CD4-positive, alpha-beta T cell treated with Interleukin-6 for 4 hours (primary cell): ENCODE data around the gene RPL7L1.
"Not testable (repeated sequence)": the region's sequence is repeated elsewhere in the genome, so short reads cannot be mapped to it uniquely, and the experiment has no call there.

Experiments used
- DNase-seq: peaks from one replicate; pipeline ENCODE4 v3.0.0-alpha.2; 2020; ENCODE audit warnings: mixed read lengths

RPL7L1 gene

GRCh38 chr6:42894041-42894828, 14.8 kb downstream of the RPL7L1 start:
- DNase-seq, result not testable (repeated sequence)

GRCh38 chr6:42896178-42896719, 16.8 kb downstream of the RPL7L1 start:
- no peak for DNase-seq

- peak; percentile 74 for DNase-seq
Observed at GRCh38 chr6:42898891-42899361, 19.5 kb downstream of the RPL7L1 start.

- DNase-seq, result no peak
Observed at GRCh38 chr6:42899871-42900270, 20.5 kb downstream of the RPL7L1 start.

- DNase-seq, result peak; percentile 77
Observed at GRCh38 chr6:42901538-42901957, 22.1 kb downstream of the RPL7L1 start.

GRCh38 chr6:42902429-42903263, 23.2 kb downstream of the RPL7L1 start:
- not testable (repeated sequence) for DNase-seq

GRCh38 chr6:42904467-42904866, 25.1 kb downstream of the RPL7L1 start:
- no peak for DNase-seq

- DNase-seq, result no peak
Observed at GRCh38 chr6:42907336-42907735, 27.9 kb downstream of the RPL7L1 start.

- DNase-seq, result no peak
Observed at GRCh38 chr6:42909835-42910234, 30.4 kb downstream of the RPL7L1 start.

GRCh38 chr6:42911171-42912021, 32.0 kb downstream of the RPL7L1 start:
- no peak for DNase-seq

- DNase-seq, result no peak
Observed at GRCh38 chr6:42914546-42914945, 35.1 kb downstream of the RPL7L1 start.

GRCh38 chr6:42915732-42916131, 36.3 kb downstream of the RPL7L1 start, which contains the start of gene PTCRA:
Gene PTCRA, plus strand, starts transcription at chr6:42916053. Its CDS starts 17 bp downstream, at chr6:42916070.
- DNase-seq, result no peak

- no peak for DNase-seq
Observed at GRCh38 chr6:42916288-42916687, 36.9 kb downstream of the RPL7L1 start.

- DNase-seq, result no peak
Observed at GRCh38 chr6:42921801-42922200, 42.4 kb downstream of the RPL7L1 start.

GRCh38 chr6:42923666-42924065, 44.2 kb downstream of the RPL7L1 start:
- DNase-seq, result no peak

GRCh38 chr6:42925248-42925857, 45.9 kb downstream of the RPL7L1 start:
- DNase-seq, result no peak

GRCh38 chr6:42928986-42929820, 49.8 kb downstream of the RPL7L1 start, which contains the start of gene CNPY3:
Gene CNPY3, plus strand, starts transcription at chr6:42929480. Its CDS starts 91 bp downstream, at chr6:42929571.
- DNase-seq, result peak; percentile 95

GRCh38 chr6:42929821-42930360, 50.5 kb downstream of the RPL7L1 start:
- peak; percentile 66 for DNase-seq

- no peak for DNase-seq
Observed at GRCh38 chr6:42932412-42932811, 53.0 kb downstream of the RPL7L1 start.

- DNase-seq, result no peak
Observed at GRCh38 chr6:42933205-42933604, 53.8 kb downstream of the RPL7L1 start.

GRCh38 chr6:42935322-42935721, 55.9 kb downstream of the RPL7L1 start:
- no peak for DNase-seq
